8988T (cell line): Measurements from ENCODE around the gene OPCML.

Experiments used
- DNase-seq: peaks from one replicate; pipeline ENCODE4 v3.0.0; 2011

OPCML gene

GRCh38 chr11:132686886-132687285, 845.4 kb downstream of the OPCML start:
- no peak for DNase-seq

GRCh38 chr11:132685174-132685611, 847.1 kb downstream of the OPCML start:
- no peak for DNase-seq

GRCh38 chr11:132683602-132684001, 848.7 kb downstream of the OPCML start:
- DNase-seq: no peak

DNA sequence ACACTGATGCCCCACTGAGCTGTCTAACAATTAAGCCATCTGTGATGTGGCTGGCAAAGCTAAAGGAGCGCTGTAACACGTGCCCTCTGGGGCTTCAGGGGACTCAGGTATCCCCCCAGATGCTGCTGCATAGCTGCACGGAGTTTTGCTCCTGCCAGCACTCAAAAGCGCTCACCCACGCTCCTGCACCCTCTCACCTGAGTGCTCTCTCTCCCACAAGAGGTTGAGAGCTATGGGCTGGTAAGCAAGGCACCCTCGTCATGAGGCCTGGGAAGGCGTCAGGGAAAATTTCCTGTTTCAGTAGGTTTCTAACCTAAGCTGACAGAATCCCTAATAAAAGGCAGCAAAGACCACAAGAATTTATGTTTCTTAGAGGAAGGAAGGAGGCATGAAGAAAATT, 850.3 kb downstream of the OPCML start:
- no peak for DNase-seq

DNA sequence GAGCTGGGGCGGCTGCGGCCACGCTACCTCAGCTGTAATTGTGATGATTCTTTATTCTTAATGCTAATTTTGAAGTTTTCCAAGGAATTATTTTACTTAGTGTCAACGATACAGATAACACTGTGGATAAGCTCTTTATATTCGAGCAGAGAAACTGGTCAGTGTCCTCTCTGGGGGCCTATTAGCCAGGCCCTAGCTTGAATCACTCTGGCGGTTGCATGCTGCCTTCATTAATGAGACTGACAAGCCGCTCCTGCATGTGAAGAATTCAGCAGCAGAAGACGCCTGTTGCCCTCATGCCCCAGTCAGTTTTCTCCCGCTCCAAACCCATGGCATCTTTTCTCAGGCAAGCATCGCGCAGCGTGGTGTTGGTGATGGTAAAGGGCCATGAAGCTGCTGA, 851.7 kb downstream of the OPCML start:
- DNase-seq: no peak

DNA sequence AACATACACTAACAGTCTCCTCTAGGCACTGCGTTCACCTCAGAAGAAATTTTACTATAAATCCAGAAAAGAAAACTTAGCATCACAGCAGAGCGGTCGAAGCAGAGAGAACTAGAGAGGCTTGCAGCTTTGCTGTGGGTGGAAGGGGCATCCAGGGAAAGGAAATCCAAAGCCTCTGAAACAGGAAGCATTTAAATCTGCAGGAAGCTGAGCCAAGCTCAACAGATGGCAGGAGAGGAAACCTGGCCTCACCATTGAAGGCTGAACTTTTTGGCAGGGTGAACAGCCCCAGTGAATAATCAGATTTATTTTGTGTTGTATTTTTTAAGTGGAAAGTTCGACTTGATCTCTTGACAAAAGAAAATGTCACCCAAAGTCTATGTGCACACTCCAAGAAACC, 858.1 kb downstream of the OPCML start:
- DNase-seq: no peak

DNA sequence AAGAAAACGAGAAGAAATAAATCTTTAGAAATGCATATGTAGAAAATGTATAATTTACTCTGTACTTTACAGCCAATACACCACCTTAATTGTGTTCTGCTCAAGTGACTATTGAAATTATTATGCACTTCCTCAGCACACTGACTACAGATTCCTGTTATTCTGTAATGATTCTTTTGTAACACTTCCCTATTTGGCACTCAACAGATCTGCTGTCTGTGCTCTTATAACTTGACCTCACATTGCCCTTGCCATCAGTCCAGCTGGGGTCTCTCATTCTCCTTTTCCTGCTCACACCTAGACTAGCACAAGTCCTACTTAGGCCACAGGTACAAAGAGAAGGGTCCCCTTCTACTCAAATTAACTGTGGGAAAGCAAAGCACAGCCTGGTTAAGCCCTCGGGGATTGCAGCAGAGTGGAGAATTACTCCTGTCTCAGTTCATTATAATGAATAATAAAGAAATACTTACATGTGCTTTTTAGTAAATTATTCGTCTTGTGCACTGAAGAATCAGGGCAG, 860.4 kb downstream of the OPCML start:
- no peak for DNase-seq

GRCh38 chr11:132670921-132671675, 861.2 kb downstream of the OPCML start:
- DNase-seq: no peak

- no peak for DNase-seq
Observed at GRCh38 chr11:132669949-132670348, 862.4 kb downstream of the OPCML start.

- no peak for DNase-seq
Observed at GRCh38 chr11:132665205-132665604, 867.1 kb downstream of the OPCML start.

DNA sequence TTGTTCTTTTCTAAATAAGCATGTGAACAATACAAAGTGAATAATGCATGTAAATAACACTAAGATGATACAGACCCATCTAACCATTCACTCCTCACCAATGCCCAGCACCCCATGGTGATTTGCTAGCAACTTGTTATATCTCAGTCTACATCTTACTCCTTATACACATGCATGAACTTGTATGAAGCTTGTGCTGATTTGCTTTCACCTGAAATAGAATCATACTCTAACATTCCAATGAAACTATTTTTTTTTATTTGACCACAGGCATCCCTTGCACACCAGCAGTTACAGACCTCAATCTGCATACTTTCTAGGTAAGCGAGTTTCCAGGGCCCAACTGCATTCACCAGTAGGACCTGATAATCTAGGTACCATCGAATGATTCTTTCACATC, 873.6 kb downstream of the OPCML start:
- DNase-seq: no peak

GRCh38 chr11:132658004-132658403, 874.3 kb downstream of the OPCML start:
- no peak for DNase-seq

DNA sequence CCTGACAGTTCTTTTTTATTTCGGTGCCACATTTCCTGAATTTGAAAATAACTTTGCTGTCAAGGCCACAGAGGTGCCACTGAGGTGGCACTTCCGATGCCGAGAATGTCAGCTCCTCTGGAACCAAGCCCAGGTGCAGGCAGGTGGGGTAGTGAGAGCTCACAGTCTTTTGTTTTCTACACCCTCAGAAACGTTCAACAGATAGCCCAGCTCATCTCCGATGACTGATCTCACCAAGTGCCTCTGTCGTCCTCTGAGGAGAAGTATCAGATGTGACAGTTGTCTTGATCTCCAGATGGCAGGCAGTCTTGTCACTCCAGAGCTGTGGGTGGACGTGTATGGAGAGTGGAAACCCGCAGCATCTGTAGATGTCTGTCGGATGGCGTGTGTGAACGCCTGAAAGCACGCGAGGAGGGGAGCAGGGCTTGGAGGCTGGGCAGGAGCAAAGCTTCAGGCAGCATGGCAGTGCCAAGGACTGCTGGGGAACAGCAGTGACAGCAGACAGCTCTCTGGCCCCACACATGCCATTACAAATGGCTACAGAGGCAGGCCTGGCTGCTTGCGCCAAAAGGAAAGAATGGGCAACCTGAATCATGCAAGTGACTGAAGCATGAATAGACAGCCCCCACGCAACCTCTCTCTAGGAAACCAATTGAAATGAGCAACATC, 877.0 kb downstream of the OPCML start:
- no peak for DNase-seq

DNA sequence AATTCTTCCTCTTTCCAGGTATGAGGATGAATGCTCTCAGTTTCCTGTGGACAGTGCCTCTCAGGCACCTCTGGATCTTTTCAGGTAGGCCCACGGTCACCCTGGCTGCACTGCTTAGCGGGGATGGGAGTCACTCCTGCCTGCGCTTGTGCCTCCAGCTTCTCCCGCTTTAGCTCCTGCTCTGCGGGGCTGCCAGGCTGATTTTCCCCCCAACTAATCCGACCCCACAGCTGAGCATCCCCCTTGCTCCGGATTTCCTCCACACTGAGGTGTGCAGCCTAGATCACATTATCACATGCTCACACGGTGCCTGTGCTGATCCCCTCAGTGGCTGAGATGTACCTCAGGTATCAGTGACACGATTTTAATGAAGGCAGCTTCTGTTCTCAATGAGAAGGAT, 879.1 kb downstream of the OPCML start:
- DNase-seq: no peak

- DNase-seq: no peak
Observed at GRCh38 chr11:132650969-132651720, 881.2 kb downstream of the OPCML start.

- no peak for DNase-seq
Observed at GRCh38 chr11:132649277-132649676, 883.0 kb downstream of the OPCML start.

- DNase-seq: no peak
Observed at GRCh38 chr11:132648851-132649250, 883.5 kb downstream of the OPCML start.

DNA sequence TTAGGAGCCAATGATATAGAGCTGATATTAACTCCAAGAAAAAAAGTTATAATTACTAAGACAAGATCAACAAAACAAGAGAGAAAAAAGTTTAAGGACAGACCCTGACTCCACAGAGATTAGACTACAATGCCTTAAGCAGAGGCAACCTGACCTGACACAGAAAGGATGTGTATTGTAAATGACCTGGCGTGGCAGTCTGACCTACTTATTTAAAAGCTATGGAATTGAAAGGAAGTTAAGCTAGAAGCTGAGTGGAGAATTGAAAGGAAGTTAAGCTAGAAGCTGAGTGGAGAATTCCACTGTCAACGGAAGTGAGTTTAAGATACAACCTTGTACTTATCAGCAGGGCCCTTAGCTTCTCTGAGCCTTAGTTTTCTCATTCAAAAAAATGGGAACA, 885.4 kb downstream of the OPCML start:
- no peak for DNase-seq

DNA sequence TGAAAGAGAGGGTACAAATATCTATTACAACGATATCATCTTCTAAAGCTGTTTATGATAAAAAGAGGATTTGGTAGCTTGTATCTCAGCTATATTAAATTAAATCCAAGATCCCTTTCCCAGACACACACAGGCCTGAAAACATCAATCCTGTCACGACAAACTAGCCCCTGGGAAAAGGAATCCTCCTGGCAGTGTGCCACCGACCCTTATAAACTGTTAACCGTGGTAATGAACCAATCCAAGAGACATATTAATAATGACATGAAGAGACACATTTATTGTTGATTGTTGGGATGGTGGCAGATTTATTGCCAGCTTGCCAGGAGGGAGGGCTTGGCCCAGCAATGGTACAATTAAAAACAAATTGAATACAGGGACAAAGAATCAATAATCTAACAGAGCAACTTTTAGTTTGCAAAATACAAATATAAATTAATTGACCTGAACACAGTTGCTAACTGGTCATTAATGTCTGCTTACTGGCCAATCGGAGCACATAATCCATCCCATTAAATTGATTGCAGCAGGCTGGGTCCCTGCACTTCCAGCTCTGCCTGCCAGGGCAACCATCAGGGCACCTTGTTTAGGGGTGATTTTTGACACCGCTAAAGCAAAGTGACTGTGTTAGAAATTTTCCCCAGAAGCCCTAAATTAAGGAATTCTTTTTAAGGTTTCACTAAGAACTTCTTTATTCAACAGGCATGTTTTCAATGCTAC, 887.6 kb downstream of the OPCML start:
- no peak for DNase-seq

- DNase-seq: no peak
Observed at GRCh38 chr11:132643239-132643638, 889.1 kb downstream of the OPCML start.

DNA sequence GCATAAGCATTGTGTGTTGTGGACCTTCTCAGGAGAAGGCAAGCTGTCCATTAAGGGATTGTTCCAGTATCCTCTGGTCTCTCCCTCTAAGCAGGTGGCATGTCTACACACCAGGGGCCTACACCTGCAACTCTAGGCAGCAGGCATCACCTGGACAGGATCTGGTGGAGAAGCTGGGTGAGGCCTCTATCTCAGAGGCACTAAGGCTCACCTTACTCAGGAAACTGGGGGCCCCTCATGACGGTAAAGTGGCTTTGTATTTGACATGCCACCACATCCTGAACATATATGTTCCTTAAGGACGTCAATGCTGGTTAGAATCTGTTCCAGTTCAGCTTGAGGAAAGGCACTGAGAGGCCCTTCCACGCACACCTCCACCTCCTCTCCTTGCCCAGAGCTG, 891.3 kb downstream of the OPCML start:
- no peak for DNase-seq

DNA sequence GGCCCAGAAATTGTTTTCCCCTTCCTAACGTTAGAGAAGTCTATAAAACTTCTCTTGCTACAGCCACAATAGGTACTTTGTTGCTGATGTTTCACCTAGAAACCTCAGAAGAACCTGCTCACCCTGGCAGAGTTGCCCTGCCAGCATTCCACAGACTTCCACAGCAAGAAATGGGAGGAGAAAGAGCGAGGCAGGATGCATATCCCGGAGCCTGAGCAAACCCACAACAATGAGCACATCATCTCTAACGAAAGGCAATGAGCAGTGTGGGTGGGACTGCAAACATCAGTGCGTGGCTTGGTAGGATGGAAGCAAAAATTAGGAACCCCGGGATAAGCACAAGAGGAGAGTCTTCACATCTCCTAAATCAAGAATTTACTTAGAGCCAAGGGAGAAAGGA, 892.3 kb downstream of the OPCML start:
- DNase-seq: no peak

- DNase-seq: no peak
Observed at GRCh38 chr11:132639403-132639802, 892.9 kb downstream of the OPCML start.
